Measurements from ENCODE around the gene NRIP1. TPM values are rescaled to one million over a fixed set of nuclear protein-coding genes. Genes with fewer than 3 reads are reported as not detected.

Gene NRIP1
- total and polyA plus RNA-seq, 2 of the 8 experiments (the other 6 are each of a cell fraction or from before 2014, with no cell fraction given), result 1.5 to 9.3 TPM

GRCh38 chr21:15078180-15078579 is 13.4 kb upstream of the NRIP1 start (continued):
- TF ChIP-seq CHD7 (IDR thresholded peaks at IDR 0.05; ENCODE audit: insufficient replicate concordance, low read length) (no peak), BACH1 (IDR thresholded peaks at IDR 0.05; ENCODE audit: low read length) (no peak), SUZ12 (IDR thresholded peaks at IDR 0.05; ENCODE audit: low read length) (no peak), PHF8 (conservative IDR thresholded peaks at IDR 0.05; ENCODE audit: low read depth, low read length) (no peak), EZH2 (IDR thresholded peaks at IDR 0.05; ENCODE audit: low read depth, low read length, severe bottlenecking) (no peak), SIRT6 (IDR thresholded peaks at IDR 0.05; ENCODE audit: low read length) (no peak), KDM4A (IDR thresholded peaks at IDR 0.05; ENCODE audit: low read depth, low read length, severe bottlenecking) (no peak), SP4 (IDR thresholded peaks at IDR 0.05; ENCODE audit: low read length) (no peak)
